Measurements from ENCODE around the gene NSFL1C.

GRCh38 chr20:1462001-1462400, 4.6 kb downstream of the NSFL1C start:
- TF ChIP-seq, protein P1, sequence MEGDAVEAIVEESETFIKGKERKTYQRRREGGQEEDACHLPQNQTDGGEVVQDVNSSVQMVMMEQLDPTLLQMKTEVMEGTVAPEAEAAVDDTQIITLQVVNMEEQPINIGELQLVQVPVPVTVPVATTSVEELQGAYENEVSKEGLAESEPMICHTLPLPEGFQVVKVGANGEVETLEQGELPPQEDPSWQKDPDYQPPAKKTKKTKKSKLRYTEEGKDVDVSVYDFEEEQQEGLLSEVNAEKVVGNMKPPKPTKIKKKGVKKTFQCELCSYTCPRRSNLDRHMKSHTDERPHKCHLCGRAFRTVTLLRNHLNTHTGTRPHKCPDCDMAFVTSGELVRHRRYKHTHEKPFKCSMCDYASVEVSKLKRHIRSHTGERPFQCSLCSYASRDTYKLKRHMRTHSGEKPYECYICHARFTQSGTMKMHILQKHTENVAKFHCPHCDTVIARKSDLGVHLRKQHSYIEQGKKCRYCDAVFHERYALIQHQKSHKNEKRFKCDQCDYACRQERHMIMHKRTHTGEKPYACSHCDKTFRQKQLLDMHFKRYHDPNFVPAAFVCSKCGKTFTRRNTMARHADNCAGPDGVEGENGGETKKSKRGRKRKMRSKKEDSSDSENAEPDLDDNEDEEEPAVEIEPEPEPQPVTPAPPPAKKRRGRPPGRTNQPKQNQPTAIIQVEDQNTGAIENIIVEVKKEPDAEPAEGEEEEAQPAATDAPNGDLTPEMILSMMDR (conservative IDR thresholded peaks at IDR 0.05; ENCODE audit: low read depth in 2 of 2), result no peak
- TF ChIP-seq EZH2 (IDR thresholded peaks at IDR 0.05; ENCODE audit: low read depth, unreplicated experiment), result no peak
- TF ChIP-seq CREB1 (CRISPR knock-in tag; IDR thresholded peaks at IDR 0.05; ENCODE audit: low read depth), result no peak
- no peak for TF ChIP-seq JUNB (IDR thresholded peaks at IDR 0.05; ENCODE audit: unreplicated experiment)
- no peak for TF ChIP-seq POLR2AphosphoS5 (IDR thresholded peaks at IDR 0.05; ENCODE audit: low read depth)
- TF ChIP-seq, protein P2, sequence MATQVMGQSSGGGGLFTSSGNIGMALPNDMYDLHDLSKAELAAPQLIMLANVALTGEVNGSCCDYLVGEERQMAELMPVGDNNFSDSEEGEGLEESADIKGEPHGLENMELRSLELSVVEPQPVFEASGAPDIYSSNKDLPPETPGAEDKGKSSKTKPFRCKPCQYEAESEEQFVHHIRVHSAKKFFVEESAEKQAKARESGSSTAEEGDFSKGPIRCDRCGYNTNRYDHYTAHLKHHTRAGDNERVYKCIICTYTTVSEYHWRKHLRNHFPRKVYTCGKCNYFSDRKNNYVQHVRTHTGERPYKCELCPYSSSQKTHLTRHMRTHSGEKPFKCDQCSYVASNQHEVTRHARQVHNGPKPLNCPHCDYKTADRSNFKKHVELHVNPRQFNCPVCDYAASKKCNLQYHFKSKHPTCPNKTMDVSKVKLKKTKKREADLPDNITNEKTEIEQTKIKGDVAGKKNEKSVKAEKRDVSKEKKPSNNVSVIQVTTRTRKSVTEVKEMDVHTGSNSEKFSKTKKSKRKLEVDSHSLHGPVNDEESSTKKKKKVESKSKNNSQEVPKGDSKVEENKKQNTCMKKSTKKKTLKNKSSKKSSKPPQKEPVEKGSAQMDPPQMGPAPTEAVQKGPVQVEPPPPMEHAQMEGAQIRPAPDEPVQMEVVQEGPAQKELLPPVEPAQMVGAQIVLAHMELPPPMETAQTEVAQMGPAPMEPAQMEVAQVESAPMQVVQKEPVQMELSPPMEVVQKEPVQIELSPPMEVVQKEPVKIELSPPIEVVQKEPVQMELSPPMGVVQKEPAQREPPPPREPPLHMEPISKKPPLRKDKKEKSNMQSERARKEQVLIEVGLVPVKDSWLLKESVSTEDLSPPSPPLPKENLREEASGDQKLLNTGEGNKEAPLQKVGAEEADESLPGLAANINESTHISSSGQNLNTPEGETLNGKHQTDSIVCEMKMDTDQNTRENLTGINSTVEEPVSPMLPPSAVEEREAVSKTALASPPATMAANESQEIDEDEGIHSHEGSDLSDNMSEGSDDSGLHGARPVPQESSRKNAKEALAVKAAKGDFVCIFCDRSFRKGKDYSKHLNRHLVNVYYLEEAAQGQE (IDR thresholded peaks at IDR 0.05; ENCODE audit: unreplicated experiment), result no peak
- TF ChIP-seq NANOG (IDR thresholded peaks at IDR 0.05; ENCODE audit: borderline replicate concordance), result no peak
- TF ChIP-seq, protein P3, sequence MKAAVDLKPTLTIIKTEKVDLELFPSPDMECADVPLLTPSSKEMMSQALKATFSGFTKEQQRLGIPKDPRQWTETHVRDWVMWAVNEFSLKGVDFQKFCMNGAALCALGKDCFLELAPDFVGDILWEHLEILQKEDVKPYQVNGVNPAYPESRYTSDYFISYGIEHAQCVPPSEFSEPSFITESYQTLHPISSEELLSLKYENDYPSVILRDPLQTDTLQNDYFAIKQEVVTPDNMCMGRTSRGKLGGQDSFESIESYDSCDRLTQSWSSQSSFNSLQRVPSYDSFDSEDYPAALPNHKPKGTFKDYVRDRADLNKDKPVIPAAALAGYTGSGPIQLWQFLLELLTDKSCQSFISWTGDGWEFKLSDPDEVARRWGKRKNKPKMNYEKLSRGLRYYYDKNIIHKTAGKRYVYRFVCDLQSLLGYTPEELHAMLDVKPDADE (IDR thresholded peaks at IDR 0.05), result no peak
- TF ChIP-seq EZH2phosphoT487 (IDR thresholded peaks at IDR 0.05; ENCODE audit: unreplicated experiment), result no peak
- no peak for TF ChIP-seq ZNF114 (CRISPR knock-in tag; IDR thresholded peaks at IDR 0.05)
- TF ChIP-seq, protein P4, sequence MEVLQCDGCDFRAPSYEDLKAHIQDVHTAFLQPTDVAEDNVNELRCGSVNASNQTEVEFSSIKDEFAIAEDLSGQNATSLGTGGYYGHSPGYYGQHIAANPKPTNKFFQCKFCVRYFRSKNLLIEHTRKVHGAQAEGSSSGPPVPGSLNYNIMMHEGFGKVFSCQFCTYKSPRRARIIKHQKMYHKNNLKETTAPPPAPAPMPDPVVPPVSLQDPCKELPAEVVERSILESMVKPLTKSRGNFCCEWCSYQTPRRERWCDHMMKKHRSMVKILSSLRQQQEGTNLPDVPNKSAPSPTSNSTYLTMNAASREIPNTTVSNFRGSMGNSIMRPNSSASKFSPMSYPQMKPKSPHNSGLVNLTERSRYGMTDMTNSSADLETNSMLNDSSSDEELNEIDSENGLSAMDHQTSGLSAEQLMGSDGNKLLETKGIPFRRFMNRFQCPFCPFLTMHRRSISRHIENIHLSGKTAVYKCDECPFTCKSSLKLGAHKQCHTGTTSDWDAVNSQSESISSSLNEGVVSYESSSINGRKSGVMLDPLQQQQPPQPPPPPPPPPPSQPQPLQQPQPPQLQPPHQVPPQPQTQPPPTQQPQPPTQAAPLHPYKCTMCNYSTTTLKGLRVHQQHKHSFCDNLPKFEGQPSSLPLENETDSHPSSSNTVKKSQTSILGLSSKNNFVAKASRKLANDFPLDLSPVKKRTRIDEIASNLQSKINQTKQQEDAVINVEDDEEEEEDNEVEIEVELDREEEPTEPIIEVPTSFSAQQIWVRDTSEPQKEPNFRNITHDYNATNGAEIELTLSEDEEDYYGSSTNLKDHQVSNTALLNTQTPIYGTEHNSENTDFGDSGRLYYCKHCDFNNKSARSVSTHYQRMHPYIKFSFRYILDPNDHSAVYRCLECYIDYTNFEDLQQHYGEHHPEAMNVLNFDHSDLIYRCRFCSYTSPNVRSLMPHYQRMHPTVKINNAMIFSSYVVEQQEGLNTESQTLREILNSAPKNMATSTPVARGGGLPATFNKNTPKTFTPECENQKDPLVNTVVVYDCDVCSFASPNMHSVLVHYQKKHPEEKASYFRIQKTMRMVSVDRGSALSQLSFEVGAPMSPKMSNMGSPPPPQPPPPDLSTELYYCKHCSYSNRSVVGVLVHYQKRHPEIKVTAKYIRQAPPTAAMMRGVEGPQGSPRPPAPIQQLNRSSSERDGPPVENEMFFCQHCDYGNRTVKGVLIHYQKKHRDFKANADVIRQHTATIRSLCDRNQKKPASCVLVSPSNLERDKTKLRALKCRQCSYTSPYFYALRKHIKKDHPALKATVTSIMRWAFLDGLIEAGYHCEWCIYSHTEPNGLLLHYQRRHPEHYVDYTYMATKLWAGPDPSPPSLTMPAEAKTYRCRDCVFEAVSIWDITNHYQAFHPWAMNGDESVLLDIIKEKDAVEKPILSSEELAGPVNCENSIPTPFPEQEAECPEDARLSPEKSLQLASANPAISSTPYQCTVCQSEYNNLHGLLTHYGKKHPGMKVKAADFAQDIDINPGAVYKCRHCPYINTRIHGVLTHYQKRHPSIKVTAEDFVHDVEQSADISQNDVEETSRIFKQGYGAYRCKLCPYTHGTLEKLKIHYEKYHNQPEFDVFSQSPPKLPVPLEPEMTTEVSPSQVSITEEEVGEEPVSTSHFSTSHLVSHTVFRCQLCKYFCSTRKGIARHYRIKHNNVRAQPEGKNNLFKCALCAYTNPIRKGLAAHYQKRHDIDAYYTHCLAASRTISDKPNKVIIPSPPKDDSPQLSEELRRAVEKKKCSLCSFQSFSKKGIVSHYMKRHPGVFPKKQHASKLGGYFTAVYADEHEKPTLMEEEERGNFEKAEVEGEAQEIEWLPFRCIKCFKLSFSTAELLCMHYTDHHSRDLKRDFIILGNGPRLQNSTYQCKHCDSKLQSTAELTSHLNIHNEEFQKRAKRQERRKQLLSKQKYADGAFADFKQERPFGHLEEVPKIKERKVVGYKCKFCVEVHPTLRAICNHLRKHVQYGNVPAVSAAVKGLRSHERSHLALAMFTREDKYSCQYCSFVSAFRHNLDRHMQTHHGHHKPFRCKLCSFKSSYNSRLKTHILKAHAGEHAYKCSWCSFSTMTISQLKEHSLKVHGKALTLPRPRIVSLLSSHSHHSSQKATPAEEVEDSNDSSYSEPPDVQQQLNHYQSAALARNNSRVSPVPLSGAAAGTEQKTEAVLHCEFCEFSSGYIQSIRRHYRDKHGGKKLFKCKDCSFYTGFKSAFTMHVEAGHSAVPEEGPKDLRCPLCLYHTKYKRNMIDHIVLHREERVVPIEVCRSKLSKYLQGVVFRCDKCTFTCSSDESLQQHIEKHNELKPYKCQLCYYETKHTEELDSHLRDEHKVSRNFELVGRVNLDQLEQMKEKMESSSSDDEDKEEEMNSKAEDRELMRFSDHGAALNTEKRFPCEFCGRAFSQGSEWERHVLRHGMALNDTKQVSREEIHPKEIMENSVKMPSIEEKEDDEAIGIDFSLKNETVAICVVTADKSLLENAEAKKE (CRISPR knock-in tag; IDR thresholded peaks at IDR 0.05), result no peak
- no peak for TF ChIP-seq STAT1 (IDR thresholded peaks at IDR 0.05; ENCODE audit: unreplicated experiment)
- no peak for TF ChIP-seq ZNF331 (CRISPR knock-in tag; IDR thresholded peaks at IDR 0.05; ENCODE audit: low read depth)
